Glutamatergic neuron (in vitro differentiated cells): ENCODE results near the gene HRAS. TPM values are rescaled to one million over a fixed set of nuclear protein-coding genes. Genes with fewer than 3 reads are reported as not detected.

Experiments
- DNase-seq: peaks from one replicate; pipeline ENCODE4 v3.0.0; 2022
- H3K27ac Mint-ChIP-seq: one replicate; pipeline ENCODE4 v1.8.0; 2020; ENCODE audit warnings: mild to moderate bottlenecking, mixed read lengths, inconsistent platforms; ENCODE audit not compliant: unreplicated experiment
- H3K27me3 Mint-ChIP-seq: one replicate; pipeline ENCODE4 v1.8.0; 2020; ENCODE audit warnings: mild to moderate bottlenecking, moderate library complexity, mixed read lengths, inconsistent platforms; ENCODE audit not compliant: unreplicated experiment
- H3K36me3 Mint-ChIP-seq: one replicate; pipeline ENCODE4 v1.8.0; 2020; ENCODE audit warnings: mild to moderate bottlenecking, mixed read lengths, inconsistent platforms; ENCODE audit not compliant: unreplicated experiment
- H3K4me1 Mint-ChIP-seq: one replicate; pipeline ENCODE4 v1.8.0; 2020; ENCODE audit warnings: mild to moderate bottlenecking, low read depth, mixed read lengths, inconsistent platforms; ENCODE audit not compliant: unreplicated experiment
- H3K4me3 Mint-ChIP-seq: one replicate; pipeline ENCODE4 v1.8.0; 2020; ENCODE audit warnings: mild to moderate bottlenecking, mixed read lengths, inconsistent platforms; ENCODE audit not compliant: unreplicated experiment
- H3K9me3 Mint-ChIP-seq: one replicate; pipeline ENCODE4 v1.8.0; 2020; ENCODE audit warnings: mild to moderate bottlenecking, moderate library complexity, mixed read lengths, inconsistent platforms; ENCODE audit not compliant: unreplicated experiment
- CTCF ChIP-seq: fragments of 200-600 bp; sonication (generic); IDR thresholded peaks from one replicate; pipeline ENCODE4 v1.5.0; 2021; ENCODE audit not compliant: partially characterized antibody, unreplicated experiment
- total RNA-seq: library from RNA; stranded (reverse); fragmentation: NEBNext Ultra II Directional; extraction: Animal tissue kit (Norgen Biotek cat#: 25700); gene quantifications from one replicate; pipeline ENCODE4 v1.2.1, GENCODE V29; 2021; ENCODE audit not compliant: unreplicated experiment

The HRAS gene
- total RNA-seq, 1 donor from 2014 or later, result 140 TPM

- DNase-seq, result no peak
- H3K27ac Mint-ChIP-seq, result no peak overlapping the region
- peaks cover 6% of the 10 kb centered on the region for H3K36me3 Mint-ChIP-seq
- H3K9me3 Mint-ChIP-seq, result peaks cover 6% of the 10 kb centered on the region
- no peaks in the 10 kb centered on the region for H3K4me1 Mint-ChIP-seq
- TF ChIP-seq CTCF, result no peak
- no peak overlapping the region for H3K4me3 Mint-ChIP-seq
- peaks cover 14% of the 10 kb centered on the region for H3K27me3 Mint-ChIP-seq
These were observed 44.0 kb downstream of the HRAS start for GRCh38 chr11:491358-491757.

GRCh38 chr11:490930-491260, 44.5 kb downstream of the HRAS start:
- Mint-ChIP-seq H3K9me3 (peaks cover 3% of the 10 kb centered on the region), H3K27me3 (peaks cover 12% of the 10 kb centered on the region), H3K4me3 (no peak overlapping the region), H3K4me1 (no peaks in the 10 kb centered on the region), H3K27ac (no peak overlapping the region), H3K36me3 (peaks cover 3% of the 10 kb centered on the region)
- TF ChIP-seq CTCF, result no peak
- DNase-seq, result no peak

- DNase-seq, result no peak
- Mint-ChIP-seq H3K9me3 (no peaks in the 10 kb centered on the region), H3K4me3 (no peak overlapping the region), H3K4me1 (no peaks in the 10 kb centered on the region), H3K36me3 (no peaks in the 10 kb centered on the region), H3K27me3 (peaks cover 9% of the 10 kb centered on the region), H3K27ac (no peak overlapping the region)
- no peak for TF ChIP-seq CTCF
These were observed 45.0 kb downstream of the HRAS start for GRCh38 chr11:490186-490929.

GRCh38 chr11:489610-490185, 45.7 kb downstream of the HRAS start:
- no peak for DNase-seq
- Mint-ChIP-seq H3K27ac (no peak overlapping the region), H3K4me1 (no peaks in the 10 kb centered on the region), H3K27me3 (peaks cover 9% of the 10 kb centered on the region), H3K9me3 (no peaks in the 10 kb centered on the region), H3K4me3 (no peak overlapping the region), H3K36me3 (no peaks in the 10 kb centered on the region)
- no peak for TF ChIP-seq CTCF

- Mint-ChIP-seq H3K4me1 (no peaks in the 10 kb centered on the region), H3K27ac (no peak overlapping the region), H3K36me3 (peaks cover 3% of the 10 kb centered on the region), H3K9me3 (peaks cover 6% of the 10 kb centered on the region), H3K4me3 (no peak overlapping the region), H3K27me3 (peaks cover 7% of the 10 kb centered on the region)
- no peak for TF ChIP-seq CTCF
- no peak for DNase-seq
These were observed 46.4 kb downstream of the HRAS start for GRCh38 chr11:488992-489391.
